T-cell (primary cell): Measurements from ENCODE around the gene FCRL3. TPM values are rescaled to one million over a fixed set of nuclear protein-coding genes. Genes with fewer than 3 reads are reported as not detected.
"Not testable (repeated sequence)": the region's sequence is repeated elsewhere in the genome, so short reads cannot be mapped to it uniquely, and the experiment has no call there.

Source experiments
- ATAC-seq, 4 experiments: fragments of 200-7000 bp in 3 of 4; fragments of 150-1000 bp in 1 of 4; cut with Tn5 transposase; replicated peaks in 1 of 4; 1 replicate in 3 of 4; 2 replicates in 1 of 4; pipeline ENCODE4 v1.10.0; 2021; ENCODE audit warnings: moderate library complexity in 3 of 4, mild to moderate bottlenecking in 2 of 4, moderate number of reproducible peaks in 1 of 4
- CTCF ChIA-PET, 2 donors: fragments of 300-600 bp; sonication (Branson Sonifier 250); formaldehyde crosslinking; loops; one replicate each; lab custom pipeline; 2022; ENCODE audit warnings: antibody characterized with exemption in 2 of 2; lab: Charles Lee
- POLR2A ChIA-PET, 2 donors: fragments of 300-600 bp; sonication (Branson Sonifier 250); formaldehyde crosslinking; loops; one replicate each; lab custom pipeline; 2022; ENCODE audit warnings: antibody characterized with exemption in 2 of 2; lab: Charles Lee
- DNase-seq, 35 experiments: peaks; one replicate each; pipeline versions ENCODE4 v3.0.0 to v3.0.0-alpha.2; 2013 to 2023
- H3K27ac ChIP-seq: one replicate; pipeline ENCODE4 v1.5.1; 2013; ENCODE audit warnings: low read length
- H3K27me3 ChIP-seq, 2 experiments: replicated peaks in 1 of 2; 1 replicate in 1 of 2; 2 replicates in 1 of 2; pipeline versions ENCODE4 v1.6.1 to v1.7.0; 2013; ENCODE audit warnings: low read length in 1 of 2, mixed read lengths in 1 of 2; ENCODE audit not compliant: control insufficient read depth in 2 of 2, insufficient read depth in 2 of 2; ENCODE audit errors: extremely low read depth in 1 of 2
- H3K36me3 ChIP-seq, 2 donors: 1 replicate in 1 of 2; 2 replicates in 1 of 2; pipeline versions ENCODE4 v1.6.1 to v1.7.0; 2013; ENCODE audit warnings: low read length in 1 of 2; ENCODE audit not compliant: control insufficient read depth in 2 of 2, insufficient read depth in 1 of 2; ENCODE audit errors: extremely low read depth in 1 of 2
- H3K4me1 ChIP-seq, 2 experiments: 1 replicate in 1 of 2; 2 replicates in 1 of 2; pipeline versions ENCODE4 v1.6.1 to v1.7.0; 2013; ENCODE audit warnings: low read length in 2 of 2, mixed read lengths in 1 of 2; ENCODE audit not compliant: insufficient read depth in 2 of 2, control insufficient read depth in 1 of 2; ENCODE audit errors: extremely low read depth in 1 of 2
- H3K4me3 ChIP-seq, 2 donors: 1 replicate in 1 of 2; 2 replicates in 1 of 2; pipeline versions ENCODE4 v1.5.1 to v1.7.0; 2013; ENCODE audit warnings: mild to moderate bottlenecking in 2 of 2, low read length in 1 of 2, moderate library complexity in 1 of 2; ENCODE audit not compliant: control insufficient read depth in 1 of 2; ENCODE audit errors: extremely low read depth in 1 of 2
- H3K9me3 ChIP-seq: 2 replicates; pipeline ENCODE4 v1.7.0; 2013
- H3K27ac Mint-ChIP-seq, 2 donors: one replicate each; pipeline ENCODE4 v1.8.0; 2020 to 2021; ENCODE audit warnings: mild to moderate bottlenecking in 2 of 2, mixed read lengths in 2 of 2
- H3K27me3 Mint-ChIP-seq, 2 donors: one replicate each; pipeline ENCODE4 v1.8.0; 2021 to 2022; ENCODE audit warnings: mixed read lengths in 2 of 2
- H3K36me3 Mint-ChIP-seq: one replicate; pipeline ENCODE4 v1.8.0; 2021; ENCODE audit warnings: mixed read lengths
- H3K4me1 Mint-ChIP-seq, 3 donors: one replicate each; pipeline ENCODE4 v1.8.0; 2020 to 2022; ENCODE audit warnings: mixed read lengths in 3 of 3, mild to moderate bottlenecking in 1 of 3
- H3K4me3 Mint-ChIP-seq, 3 donors: one replicate each; pipeline ENCODE4 v1.8.0; 2020 to 2022; ENCODE audit warnings: mild to moderate bottlenecking in 3 of 3, mixed read lengths in 3 of 3, moderate library complexity in 3 of 3
- H3K9me3 Mint-ChIP-seq, 3 donors: one replicate each; pipeline ENCODE4 v1.8.0; 2020 to 2022; ENCODE audit warnings: mixed read lengths in 3 of 3
- WGBS: methylation state at CpG from one replicate; pipeline ENCODE4 v1.1.5; 2013; ENCODE audit warnings: missing lambda C conversion rate; ENCODE audit not compliant: insufficient coverage; 5-methylcytosine and 5-hydroxymethylcytosine counted together
- total RNA-seq, 35 experiments: library from RNA in 6 of 35; stranded (reverse) in 6 of 35; fragments of 120-200 nt in 1 of 35; gene quantifications; one replicate each; pipeline versions ENCODE4 v1.2.1 to v1.2.4 and lab custom pipeline; 2013 to 2026

FCRL3 gene
- 10 to 100 TPM in 2 of 5 donors, 1 to 10 TPM in 3; 6.5 to 35.9 (median 9.3) TPM for total RNA-seq
- total RNA-seq (2013), result 51.5 TPM
- total RNA-seq (lab: John Stamatoyannopoulos, UW), result 1.4 to 36.0 (median 12.1) reads per million in 29 experiments

DNA sequence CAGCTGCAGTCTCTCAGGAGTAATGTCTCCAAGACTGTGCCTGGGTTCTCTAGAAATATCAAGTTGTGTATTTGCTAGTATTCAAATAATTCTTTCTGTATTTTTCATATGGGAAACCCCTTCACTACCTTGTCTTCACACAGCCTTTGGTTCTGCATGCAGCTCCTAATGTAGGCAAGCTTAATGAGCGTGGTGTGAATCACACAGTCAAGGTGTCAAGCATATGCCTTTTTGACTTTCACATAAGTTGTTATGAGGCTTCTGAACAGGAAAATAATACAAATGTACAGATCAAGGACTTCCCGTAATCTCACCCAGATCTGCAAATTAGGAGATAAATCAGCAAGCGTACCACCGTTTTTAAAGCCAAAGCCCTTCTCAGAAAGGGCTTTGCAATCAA is at the start of gene FCRL3:
Gene FCRL3, minus strand, starts transcription at position 38 of the 400 bp plus-strand sequence. CDS start 280 bp downstream, outside the sequence.
- Mint-ChIP-seq H3K4me1 (peaks cover 0 to 39% (median 7%) of the 10 kb centered on the region in 3 donors), H3K27ac (peak within 1 kb of the TSS; percentile 76 to 78), H3K36me3 (no peaks in the 10 kb centered on the region), H3K27me3 (peaks cover 0 to 12% of the 10 kb centered on the region in 2 donors), H3K9me3 (no peaks in the 10 kb centered on the region), H3K4me3 (peak within 1 kb of the TSS; percentile 31 to 57 (median 52))
- H3K4me1 ChIP-seq, result peaks cover 0 to 30% of the 10 kb centered on the region in 2 experiments
- H3K9me3 ChIP-seq, result no peaks in the 10 kb centered on the region
- peak in 3 of 4 experiments; percentile 44 to 61 (median 51) for ATAC-seq
- DNase-seq, result peak in 12 of 35 experiments; percentile 8 to 46 (median 26)
- WGBS, result no CpG with 5 or more reads among the region's 4 CpGs
- CTCF ChIA-PET, result interaction anchor here in 1 of 2 donors (1.3 kb wide), 1 partner anchor 9 kb away, joined by 5 read pairs; no protein-coding TSS in a partner anchor
- POLR2A ChIA-PET, result no interaction called here
- H3K27me3 ChIP-seq, result no peaks in the 10 kb centered on the region
- peak within 1 kb of the TSS; percentile 77 for H3K27ac ChIP-seq
- H3K36me3 ChIP-seq, result no peaks in the 10 kb centered on the region
- peak within 1 kb of the TSS in 1 of 2 donors; percentile 23 for H3K4me3 ChIP-seq

GRCh38 chr1:157748262-157748817 is 47.8 kb upstream of the FCRL3 start:
- ChIA-PET POLR2A (no interaction called here), CTCF (no interaction called here)
- Mint-ChIP-seq H3K27me3 (peaks cover 4 to 5% of the 10 kb centered on the region in 2 donors), H3K4me1 (peaks cover 0 to 1% (median 0%) of the 10 kb centered on the region in 3 donors), H3K4me3 (no peak overlapping the region), H3K36me3 (no peaks in the 10 kb centered on the region), H3K27ac (no peak overlapping the region), H3K9me3 (no peaks in the 10 kb centered on the region)
- WGBS, result no CpG with 5 or more reads among the region's 3 CpGs
- DNase-seq (no peak), ATAC-seq (no peak)
- Histone ChIP-seq H3K36me3 (no peaks in the 10 kb centered on the region), H3K27me3 (no peaks in the 10 kb centered on the region), H3K27ac (no peak overlapping the region), H3K4me1 (peaks cover 0 to 3% of the 10 kb centered on the region in 2 experiments), H3K9me3 (no peaks in the 10 kb centered on the region), H3K4me3 (no peak overlapping the region)

GRCh38 chr1:157739229-157739901 is 38.8 kb upstream of the FCRL3 start:
- peaks cover 0 to 4% of the 10 kb centered on the region in 2 donors for H3K27me3 Mint-ChIP-seq
- H3K4me1 ChIP-seq, result no peaks in the 10 kb centered on the region
- DNase-seq (no peak), ATAC-seq (no peak)
- POLR2A ChIA-PET, result interaction anchor here in 1 of 2 donors (0.6 kb wide), 1 partner anchor 132 kb away, joined by 3 read pairs; no protein-coding TSS in a partner anchor
- H3K27ac Mint-ChIP-seq, result no peak overlapping the region
- no peaks in the 10 kb centered on the region for H3K27me3 ChIP-seq
- H3K9me3 Mint-ChIP-seq, result no peaks in the 10 kb centered on the region
- H3K4me3 ChIP-seq, result no peak overlapping the region
- CTCF ChIA-PET, result no interaction called here
- WGBS, result 60% methylated on average over 3 of the region's 5 CpGs
- no peak overlapping the region for H3K27ac ChIP-seq
- H3K36me3 Mint-ChIP-seq, result no peaks in the 10 kb centered on the region
- H3K4me1 Mint-ChIP-seq, result peaks cover 0 to 11% (median 0%) of the 10 kb centered on the region in 3 donors
- no peak overlapping the region for H3K4me3 Mint-ChIP-seq
- H3K9me3 ChIP-seq, result no peaks in the 10 kb centered on the region
- H3K36me3 ChIP-seq, result no peaks in the 10 kb centered on the region

DNA sequence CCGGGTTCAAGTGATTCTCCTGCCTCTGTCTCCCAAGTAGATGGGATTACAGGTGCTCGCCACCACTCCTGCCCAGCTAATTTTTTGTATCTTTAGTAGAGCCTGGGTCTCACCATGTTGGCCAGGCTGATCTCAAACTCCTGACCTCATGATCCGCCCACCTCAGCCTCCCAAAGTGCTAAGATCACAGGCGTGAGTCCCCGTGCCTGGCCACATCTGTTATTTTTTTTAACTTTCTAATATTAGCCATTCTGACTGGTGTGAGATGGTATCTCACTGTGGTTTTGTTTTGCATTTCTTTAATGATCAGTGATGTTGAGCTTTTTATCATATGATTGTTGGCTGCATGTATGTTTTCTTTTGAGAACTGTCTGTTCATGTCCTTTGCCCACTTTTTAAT is 35.4 kb upstream of the FCRL3 start:
- DNase-seq, CTCF ChIA-PET, H3K36me3 ChIP-seq, H3K4me3 Mint-ChIP-seq, H3K9me3 Mint-ChIP-seq, H3K27me3 ChIP-seq, H3K36me3 Mint-ChIP-seq, H3K4me1 ChIP-seq, ATAC-seq, H3K27ac Mint-ChIP-seq, POLR2A ChIA-PET, H3K4me3 ChIP-seq, H3K9me3 ChIP-seq, H3K27ac ChIP-seq, H3K27me3 Mint-ChIP-seq: not testable (repeated sequence)
- H3K4me1 Mint-ChIP-seq, result peaks cover 0 to 17% (median 0%) of the 10 kb centered on the region in 3 donors
- WGBS, result 100% methylated on average over 1 of the region's 5 CpGs

DNA sequence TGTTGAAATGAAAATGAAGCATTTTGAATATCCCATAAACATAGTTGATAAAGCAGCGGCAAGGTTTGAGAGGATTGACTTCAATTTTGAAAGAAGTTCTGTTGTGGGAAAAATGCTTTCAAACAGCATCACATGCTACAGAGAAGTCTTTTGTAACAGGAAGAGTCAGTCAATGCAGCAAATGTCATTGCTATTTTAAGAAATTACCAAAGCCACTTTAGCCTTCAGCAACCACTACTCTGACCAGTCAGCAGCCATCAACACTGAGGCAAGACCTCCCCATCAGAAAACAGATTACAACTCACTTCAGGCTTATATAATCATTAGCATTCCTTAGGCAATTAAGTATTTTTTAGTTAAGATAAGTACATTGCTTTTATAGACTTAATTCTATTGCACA is 33.8 kb upstream of the FCRL3 start:
- ChIA-PET CTCF (no interaction called here), POLR2A (no interaction called here)
- no peaks in the 10 kb centered on the region for H3K4me1 ChIP-seq
- no peaks in the 10 kb centered on the region for H3K36me3 Mint-ChIP-seq
- no peaks in the 10 kb centered on the region for H3K27me3 ChIP-seq
- no peak overlapping the region for H3K27ac ChIP-seq
- no peaks in the 10 kb centered on the region for H3K36me3 ChIP-seq
- H3K27ac Mint-ChIP-seq, result no peak overlapping the region
- H3K4me3 Mint-ChIP-seq, result no peak overlapping the region
- no peaks in the 10 kb centered on the region for H3K9me3 ChIP-seq
- H3K4me1 Mint-ChIP-seq, result peaks cover 0 to 17% (median 0%) of the 10 kb centered on the region in 3 donors
- H3K27me3 Mint-ChIP-seq, result no peaks in the 10 kb centered on the region
- WGBS, result no CpG with 5 or more reads among the region's 1 CpG
- H3K4me3 ChIP-seq, result no peak overlapping the region
- ATAC-seq (no peak), DNase-seq (no peak)
- no peaks in the 10 kb centered on the region for H3K9me3 Mint-ChIP-seq

- H3K27me3 Mint-ChIP-seq, result no peaks in the 10 kb centered on the region
- H3K9me3 ChIP-seq, result no peaks in the 10 kb centered on the region
- ChIA-PET CTCF (no interaction called here), POLR2A (no interaction called here)
- H3K4me1 ChIP-seq, result no peaks in the 10 kb centered on the region
- peaks cover 0 to 3% (median 0%) of the 10 kb centered on the region in 3 donors for H3K9me3 Mint-ChIP-seq
- no peak overlapping the region for H3K27ac ChIP-seq
- no peak overlapping the region for H3K27ac Mint-ChIP-seq
- H3K27me3 ChIP-seq, result no peaks in the 10 kb centered on the region
- H3K36me3 Mint-ChIP-seq, result no peaks in the 10 kb centered on the region
- H3K4me3 Mint-ChIP-seq, result no peak overlapping the region
- H3K4me3 ChIP-seq, result no peak overlapping the region
- no peak for DNase-seq
- ATAC-seq, result no peak
- H3K36me3 ChIP-seq, result no peaks in the 10 kb centered on the region
- H3K4me1 Mint-ChIP-seq, result peaks cover 0 to 20% (median 0%) of the 10 kb centered on the region in 3 donors
- WGBS, result no CpG with 5 or more reads among the region's 3 CpGs
These were observed 32.2 kb upstream of the FCRL3 start for GRCh38 chr1:157732755-157733154.
